Thymus (tissue), 11 donors: ENCODE data around the gene ADAMTS17. TPM values are rescaled to one million over a fixed set of nuclear protein-coding genes. Genes with fewer than 3 reads are reported as not detected.

Experiments
- DNase-seq, 9 donors: peaks; one replicate each; pipeline ENCODE4 v3.0.0-alpha.2; 2013; ENCODE audit warnings: low spot score in 9 of 9, low read depth in 6 of 9, missing footprints in 1 of 9
- H3K27ac ChIP-seq, 2 donors: one replicate each; pipeline ENCODE4 v1.5.1; 2013; ENCODE audit warnings: control low read depth in 1 of 2, low read depth in 1 of 2, low read length in 1 of 2, mild to moderate bottlenecking in 1 of 2, moderate library complexity in 1 of 2
- H3K27me3 ChIP-seq, 2 donors: one replicate each; pipeline ENCODE4 v1.5.1; 2013; ENCODE audit warnings: low read length in 1 of 2; ENCODE audit not compliant: control insufficient read depth in 2 of 2, insufficient read depth in 1 of 2
- H3K36me3 ChIP-seq, 2 donors: one replicate each; pipeline ENCODE4 v1.5.1; 2013; ENCODE audit warnings: low read length in 1 of 2, mild to moderate bottlenecking in 1 of 2, moderate library complexity in 1 of 2; ENCODE audit not compliant: control insufficient read depth in 2 of 2, insufficient read depth in 2 of 2
- H3K4me1 ChIP-seq, 2 donors: one replicate each; pipeline ENCODE4 v1.5.1; 2013; ENCODE audit warnings: low read length in 2 of 2; ENCODE audit not compliant: control insufficient read depth in 2 of 2, insufficient read depth in 2 of 2
- H3K4me3 ChIP-seq, 2 donors: one replicate each; pipeline ENCODE4 v1.5.1; 2013; ENCODE audit warnings: low read length in 2 of 2, control low read depth in 1 of 2, mild to moderate bottlenecking in 1 of 2
- H3K9me3 ChIP-seq, 2 donors: one replicate each; pipeline ENCODE4 v1.5.1; 2013; ENCODE audit warnings: low read length in 1 of 2, mild to moderate bottlenecking in 1 of 2; ENCODE audit not compliant: control insufficient read depth in 2 of 2, insufficient read depth in 1 of 2
- WGBS: extraction: QIAGEN DNeasy Blood & Tissue Kit; methylation state at CpG from one replicate; pipeline ENCODE4 v1.1.7; 2013; 5-methylcytosine and 5-hydroxymethylcytosine counted together
- polyA plus RNA-seq: library from polyadenylated mRNA; stranded (reverse); fragments of 200-250 nt; gene quantifications from one replicate; pipeline ENCODE4 v1.2.3, GENCODE V29; 2013
- total RNA-seq: library from RNA; stranded (reverse); fragments of 120-200 nt; gene quantifications from one replicate; pipeline ENCODE4 v1.2.4, GENCODE V29; 2013
- donor health status: healthy.

The ADAMTS17 gene
- total and polyA plus RNA-seq, 2 donors = 5.6 to 10.4 TPM

DNA sequence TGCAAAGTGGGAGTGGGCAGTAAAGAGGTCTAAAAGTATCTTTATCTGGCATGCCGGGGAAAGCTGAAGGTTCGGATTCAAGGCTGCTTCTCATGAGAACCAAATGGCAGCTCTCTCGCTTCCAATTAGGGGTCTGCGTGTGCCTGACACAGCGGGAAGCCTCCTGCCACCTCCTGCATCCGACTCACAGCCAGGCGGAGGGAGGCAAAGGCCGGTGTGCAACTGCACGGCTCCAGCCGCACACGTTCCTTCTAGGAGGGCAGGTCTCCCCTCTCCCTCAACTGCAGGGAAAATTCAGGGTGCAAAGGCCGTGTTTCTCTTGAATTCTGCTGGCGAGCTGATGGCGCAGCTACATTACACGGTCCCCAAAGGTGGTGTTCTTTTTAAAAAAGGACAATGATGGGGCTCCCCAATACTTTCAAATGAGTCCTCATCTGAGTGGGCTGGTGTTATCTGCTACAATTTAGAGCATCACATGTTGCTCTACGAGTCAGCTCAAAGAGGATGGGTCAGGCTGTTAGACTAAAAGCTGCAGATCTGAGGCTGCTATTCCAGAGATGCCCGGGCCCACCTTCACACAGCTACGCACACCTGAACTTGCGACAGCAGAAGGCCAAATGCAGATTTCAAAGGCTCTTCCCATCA is 226.6 kb downstream of the ADAMTS17 start:
- DNase-seq = no peak
- peaks cover 0 to 12% of the 10 kb centered on the region in 2 donors for H3K27me3 ChIP-seq
- H3K27ac ChIP-seq = no peak overlapping the region
- no peak overlapping the region for H3K4me3 ChIP-seq
- WGBS = 66% methylated on average over 19 of the region's 19 CpGs
- peaks cover 0 to 8% of the 10 kb centered on the region in 2 donors for H3K36me3 ChIP-seq
- no peaks in the 10 kb centered on the region for H3K9me3 ChIP-seq
- H3K4me1 ChIP-seq = no peaks in the 10 kb centered on the region

DNA sequence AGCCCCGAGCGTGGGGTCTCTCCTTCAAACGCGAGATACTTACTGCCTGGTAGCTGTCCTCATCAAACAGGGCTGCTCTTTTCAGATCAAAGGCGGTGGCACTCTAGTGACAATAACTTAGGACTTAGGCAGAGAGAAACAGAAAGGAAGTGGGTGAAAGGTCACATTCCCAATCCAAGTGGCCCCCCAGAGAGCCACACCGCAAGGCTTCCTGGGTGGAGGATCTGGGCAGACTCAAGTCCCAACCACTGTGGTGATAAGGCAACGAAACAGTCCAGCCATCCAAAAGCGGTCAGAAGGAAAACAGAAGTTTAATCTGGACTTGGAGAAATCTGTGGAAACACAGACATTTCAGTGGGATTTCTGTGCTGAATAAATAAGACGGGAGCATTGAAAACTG is 227.2 kb downstream of the ADAMTS17 start:
- no peaks in the 10 kb centered on the region for H3K4me1 ChIP-seq
- WGBS = 32% methylated on average over 9 of the region's 9 CpGs
- H3K9me3 ChIP-seq = no peaks in the 10 kb centered on the region
- H3K4me3 ChIP-seq = no peak overlapping the region
- peaks cover 0 to 8% of the 10 kb centered on the region in 2 donors for H3K36me3 ChIP-seq
- no peak overlapping the region for H3K27ac ChIP-seq
- peaks cover 0 to 12% of the 10 kb centered on the region in 2 donors for H3K27me3 ChIP-seq
- no peak for DNase-seq

DNA sequence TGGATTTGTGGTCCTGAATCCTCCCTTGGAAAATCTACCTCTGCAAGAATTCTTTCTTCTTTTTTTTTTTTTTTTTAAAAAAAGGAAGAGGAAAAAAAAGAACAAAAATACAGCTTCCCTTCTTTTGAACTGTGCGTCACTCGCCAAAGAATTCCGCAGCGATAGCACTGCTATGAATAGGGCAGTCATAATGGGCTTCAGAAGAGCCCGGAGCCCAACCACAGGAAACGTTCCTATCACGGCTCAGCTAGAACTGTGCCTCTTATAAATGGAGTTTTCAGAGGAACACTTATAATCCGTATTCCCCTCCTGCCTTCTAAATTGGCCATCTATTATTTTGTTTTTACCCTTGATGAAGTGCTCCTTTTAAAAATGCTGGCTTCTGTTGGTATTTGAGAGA is 227.7 kb downstream of the ADAMTS17 start:
- no peak for DNase-seq
- Histone ChIP-seq H3K36me3 (peaks cover 0 to 8% of the 10 kb centered on the region in 2 donors), H3K4me3 (no peak overlapping the region), H3K4me1 (no peaks in the 10 kb centered on the region), H3K27ac (peak overlapping the region in 1 of 2 donors; percentile 5), H3K9me3 (no peaks in the 10 kb centered on the region), H3K27me3 (peaks cover 0 to 12% of the 10 kb centered on the region in 2 donors)
- WGBS = 17% methylated on average over 8 of the region's 8 CpGs

DNA sequence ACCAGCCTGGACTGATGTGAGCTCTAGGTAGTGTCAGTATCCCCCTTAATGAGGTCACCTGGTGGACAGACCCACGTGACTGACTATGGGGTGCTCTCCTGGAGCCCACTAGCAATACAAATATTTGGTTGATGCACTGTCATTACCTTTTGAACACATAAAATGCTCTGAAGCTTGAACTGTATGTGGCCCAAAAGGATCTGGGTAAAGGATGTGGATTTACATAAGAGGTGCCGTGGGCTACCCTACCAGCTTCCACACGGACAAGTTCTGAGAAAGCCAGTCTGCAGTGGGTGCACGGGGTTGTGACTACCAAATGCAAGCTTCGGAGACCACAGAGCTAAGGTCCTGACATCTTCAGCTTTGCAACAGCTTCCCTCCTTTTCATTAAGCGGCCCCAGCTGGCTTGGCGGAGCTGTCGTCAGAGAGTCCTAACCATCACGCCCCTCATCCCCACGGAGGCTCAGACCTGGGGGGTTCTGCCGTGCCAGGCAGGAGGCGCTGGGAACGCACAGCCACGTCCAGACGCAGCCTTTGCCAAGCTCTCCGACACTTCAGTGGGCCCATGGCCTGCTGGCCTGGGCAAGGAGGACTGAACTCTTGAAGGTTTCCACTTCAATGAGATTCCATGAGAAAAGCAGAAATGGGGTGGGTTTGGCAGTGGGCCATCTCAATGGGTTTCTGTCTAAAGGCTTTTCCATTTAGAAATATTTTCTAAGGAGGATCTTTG is 228.3 kb downstream of the ADAMTS17 start:
- H3K9me3 ChIP-seq = no peaks in the 10 kb centered on the region
- peaks cover 0 to 8% of the 10 kb centered on the region in 2 donors for H3K36me3 ChIP-seq
- H3K4me1 ChIP-seq = no peaks in the 10 kb centered on the region
- H3K27me3 ChIP-seq = peaks cover 0 to 12% of the 10 kb centered on the region in 2 donors
- no peak for DNase-seq
- H3K27ac ChIP-seq = no peak overlapping the region
- 88% methylated on average over 16 of the region's 16 CpGs for WGBS
- H3K4me3 ChIP-seq = no peak overlapping the region

DNA sequence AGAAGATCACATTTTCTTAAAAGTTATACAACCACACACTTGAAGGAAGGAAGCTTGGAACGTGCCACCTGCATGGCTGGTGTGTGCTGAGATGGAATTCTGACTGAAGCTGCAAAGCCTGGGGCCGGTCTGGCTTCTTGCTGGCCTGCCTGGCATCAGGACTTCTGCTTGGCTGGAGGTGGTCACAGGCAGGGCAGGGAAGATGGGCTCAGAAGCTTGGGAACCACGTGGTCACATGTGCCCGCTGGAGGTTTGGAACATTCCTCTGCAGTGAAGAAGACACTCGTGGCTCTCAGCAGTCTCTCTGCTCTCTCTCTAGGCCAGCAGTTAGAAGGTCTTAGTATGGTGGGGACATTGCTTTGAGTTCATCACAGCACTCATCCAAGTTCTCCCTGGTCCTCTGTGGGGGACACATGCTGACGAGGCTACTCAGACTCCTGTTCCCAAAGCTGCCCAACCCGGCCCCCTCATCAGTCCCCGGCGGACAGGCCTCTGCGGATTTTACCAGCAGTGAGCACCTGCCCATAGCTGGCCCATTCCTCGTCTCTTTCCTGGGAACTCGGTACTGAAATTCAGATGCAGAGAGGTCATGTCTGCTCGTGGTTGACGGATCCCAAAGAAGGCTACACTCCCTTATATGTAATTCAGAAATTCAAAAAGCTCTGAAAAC is 229.0 kb downstream of the ADAMTS17 start:
- Histone ChIP-seq H3K4me3 (no peak overlapping the region), H3K27ac (no peak overlapping the region), H3K27me3 (peaks cover 0 to 12% of the 10 kb centered on the region in 2 donors), H3K9me3 (no peaks in the 10 kb centered on the region), H3K4me1 (no peaks in the 10 kb centered on the region), H3K36me3 (peaks cover 0 to 5% of the 10 kb centered on the region in 2 donors)
- 95% methylated on average over 14 of the region's 14 CpGs for WGBS
- DNase-seq = no peak

DNA sequence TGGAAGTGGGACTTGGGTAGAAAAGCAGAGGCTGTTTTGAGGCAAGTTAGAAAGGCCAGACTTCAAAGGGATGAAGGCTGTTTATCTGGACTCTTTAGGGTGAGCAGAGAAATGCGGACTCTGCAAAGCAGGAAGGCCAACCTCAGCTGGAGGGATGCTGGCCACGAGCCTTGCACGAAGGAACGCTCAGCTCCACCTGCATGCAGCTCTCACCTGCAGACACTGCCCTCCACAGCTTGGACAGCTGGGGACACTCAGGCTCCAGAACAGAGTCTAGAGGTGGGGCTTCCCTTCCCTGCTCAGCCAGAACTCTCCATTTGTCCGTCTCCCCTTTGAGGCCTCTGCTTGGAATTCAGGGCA is 229.7 kb downstream of the ADAMTS17 start:
- DNase-seq = no peak
- Histone ChIP-seq H3K4me1 (no peaks in the 10 kb centered on the region), H3K4me3 (no peak overlapping the region), H3K27me3 (peaks cover 0 to 12% of the 10 kb centered on the region in 2 donors), H3K36me3 (peaks cover 0 to 5% of the 10 kb centered on the region in 2 donors), H3K27ac (no peak overlapping the region), H3K9me3 (no peaks in the 10 kb centered on the region)
- WGBS = 80% methylated on average over 5 of the region's 5 CpGs

DNA sequence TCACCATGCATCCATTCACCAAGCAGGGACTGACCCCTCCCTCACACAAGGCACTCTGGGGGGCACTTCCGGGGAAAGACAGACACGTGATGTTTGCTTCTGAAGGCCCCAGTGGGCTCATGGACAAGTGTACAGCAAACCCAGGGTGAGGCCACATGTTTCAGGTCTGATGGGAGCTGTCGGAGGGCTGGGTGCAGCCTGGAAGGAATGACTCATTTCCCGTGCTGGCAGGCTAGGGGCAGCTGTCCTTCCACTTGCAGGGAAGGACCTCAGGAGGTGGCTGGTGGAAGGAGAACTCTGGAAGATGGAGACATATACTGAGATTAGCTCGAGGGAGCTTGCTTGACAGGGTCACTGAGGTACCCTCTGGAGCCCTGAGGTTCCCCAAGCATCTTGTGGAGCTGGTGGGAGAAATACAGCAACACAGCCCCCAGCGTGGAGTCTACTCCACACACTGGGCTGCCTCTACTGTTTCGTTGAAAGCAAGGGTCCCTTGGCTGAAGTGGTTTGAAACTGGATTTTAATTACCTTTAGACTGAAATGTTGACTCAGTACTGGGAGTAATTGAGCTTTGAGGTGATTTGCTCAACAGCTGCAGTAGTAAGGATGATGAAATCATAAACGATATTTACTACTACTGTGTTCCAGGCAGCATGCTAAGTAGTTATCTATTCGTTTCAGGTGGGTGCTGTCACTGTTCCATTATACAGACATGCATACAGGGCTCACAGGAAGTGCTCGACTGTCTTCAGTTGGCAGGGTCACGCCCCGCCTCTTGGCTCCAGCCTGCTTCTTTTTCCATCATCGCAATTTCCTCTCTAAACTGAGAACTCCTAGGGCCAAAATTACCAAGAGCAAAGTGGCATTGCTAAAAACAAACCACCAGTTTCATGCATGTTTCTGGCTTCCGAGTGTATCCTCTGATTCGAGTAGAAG is 230.4 kb downstream of the ADAMTS17 start:
- 63% methylated on average over 15 of the region's 15 CpGs for WGBS

DNA sequence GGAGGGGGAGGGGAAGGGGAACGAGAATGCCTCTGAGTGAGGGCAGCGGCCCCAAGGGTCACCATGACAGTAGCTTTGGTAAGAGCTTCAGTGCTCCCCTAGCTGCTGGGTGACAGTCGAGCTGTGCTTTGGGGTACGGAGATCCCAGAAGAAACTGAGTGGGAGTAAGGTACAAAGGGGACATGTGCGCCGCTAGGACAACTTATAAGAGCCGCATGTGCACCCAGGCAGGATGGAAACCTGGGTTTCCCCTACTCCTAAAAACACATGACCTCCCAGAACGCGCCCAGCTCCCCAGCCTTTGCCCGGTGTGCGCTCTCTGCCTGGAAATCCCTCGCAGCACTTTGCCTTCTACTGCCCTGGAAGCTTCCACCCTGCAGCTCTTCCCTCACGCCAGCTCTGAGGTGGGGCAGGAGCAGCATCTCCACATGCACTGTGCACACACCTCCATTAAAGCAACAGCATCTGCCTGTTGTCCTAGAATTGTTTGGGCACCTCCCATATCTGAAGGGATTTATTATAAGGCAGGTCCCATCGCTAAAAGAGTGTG is 232.2 kb downstream of the ADAMTS17 start:
- Histone ChIP-seq H3K36me3 (peaks cover 0 to 5% of the 10 kb centered on the region in 2 donors), H3K27me3 (peaks cover 0 to 6% of the 10 kb centered on the region in 2 donors), H3K4me1 (no peaks in the 10 kb centered on the region), H3K27ac (no peak overlapping the region), H3K9me3 (no peaks in the 10 kb centered on the region), H3K4me3 (no peak overlapping the region)
- 93% methylated on average over 14 of the region's 14 CpGs for WGBS
- DNase-seq = no peak

More for the DNA sequence above, 230.4 kb downstream of the ADAMTS17 start:
- H3K27me3 ChIP-seq = peaks cover 0 to 12% of the 10 kb centered on the region in 2 donors
- H3K4me1 ChIP-seq = no peaks in the 10 kb centered on the region
- H3K27ac ChIP-seq = peak overlapping the region in 1 of 2 donors; percentile 46
- H3K9me3 ChIP-seq = no peaks in the 10 kb centered on the region
- no peak overlapping the region for H3K4me3 ChIP-seq
- DNase-seq = peak in 1 of 9 donors; percentile 10
- H3K36me3 ChIP-seq = peaks cover 0 to 5% of the 10 kb centered on the region in 2 donors
